ENCODE results near the gene ZNF460. TPM values are rescaled to one million over a fixed set of nuclear protein-coding genes. Genes with fewer than 3 reads are reported as not detected.
A peak's percentile ranks its signal among the peaks of the same experiment; 100 is the strongest.
"Not testable (repeated sequence)": the region's sequence is repeated elsewhere in the genome, so short reads cannot be mapped to it uniquely, and the experiment has no call there.

Gene ZNF460
- total and polyA plus RNA-seq, 2 experiments from 2014 or later: 5.9 to 77.4 TPM

DNA sequence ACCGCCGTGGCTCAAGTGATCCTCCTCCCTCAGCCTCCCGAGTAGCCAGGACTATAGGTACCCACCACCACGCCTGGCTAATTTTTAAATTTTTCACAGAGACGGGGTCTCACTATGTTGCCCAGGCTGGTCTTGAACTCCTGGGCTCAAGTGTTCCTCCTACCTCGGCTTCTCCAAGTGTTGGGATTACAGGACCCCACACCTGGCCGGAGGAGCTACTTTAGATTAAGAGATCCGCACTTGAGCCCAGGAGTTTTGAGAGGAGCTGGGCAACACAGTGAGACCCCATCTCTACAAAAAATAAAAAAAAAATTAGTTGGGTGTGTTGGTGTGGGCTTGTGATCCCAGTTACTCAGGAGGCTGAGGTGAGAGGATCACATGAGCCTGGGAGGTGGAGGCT is 9.0 kb upstream of the ZNF460 start:
- DNase-seq (ENCODE audit: low spot score): no peak
- Histone ChIP-seq H3K79me2 (no peaks in the 10 kb centered on the region), H3K36me3 (replicated peaks; ENCODE audit: insufficient read depth, low read depth) (no peaks in the 10 kb centered on the region), H3K27me3 (no peaks in the 10 kb centered on the region), H2AFZ (no peak overlapping the region), H3K9me3 (ENCODE audit: low read depth) (no peaks in the 10 kb centered on the region), H3K4me2 (no peak overlapping the region), H3K27ac (no peak overlapping the region), H3K4me3 (no peak overlapping the region), H3K9me2 (replicated peaks; ENCODE audit: insufficient read depth) (no peaks in the 10 kb centered on the region), H3K4me1 (ENCODE audit: insufficient read depth) (peaks cover 8% of the 10 kb centered on the region), H4K20me1 (ENCODE audit: insufficient read depth, poor library complexity, severe bottlenecking) (no peaks in the 10 kb centered on the region)
- TF ChIP-seq EZH2phosphoT487 (IDR thresholded peaks at IDR 0.05; ENCODE audit: low read depth, severe bottlenecking, unreplicated experiment) (no peak), CTCF (IDR thresholded peaks at IDR 0.05; ENCODE audit: poor library complexity) (no peak)
- 95% methylated on average over 8 of the region's 8 CpGs for WGBS (ENCODE audit: low lambda C conversion rate, missing lambda C conversion rate)

DNA sequence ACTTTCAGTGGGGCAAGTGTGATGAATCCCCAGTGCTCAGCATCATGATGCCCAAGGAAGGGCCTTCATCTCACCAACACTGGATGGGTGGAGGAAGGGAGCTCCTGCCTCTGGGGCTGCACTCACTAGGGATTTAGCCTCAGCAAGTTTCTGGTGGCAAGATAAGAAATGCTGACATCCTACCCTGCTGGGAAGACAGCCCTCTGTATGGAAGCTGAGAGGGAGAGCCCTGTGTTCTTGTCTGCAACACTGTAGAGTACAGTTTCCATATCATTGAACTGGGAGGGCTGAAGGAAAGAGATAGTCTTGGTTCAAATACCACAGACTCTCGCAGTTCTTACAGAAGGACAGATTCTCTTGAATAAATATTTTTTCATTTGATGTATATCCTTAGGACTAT is 7.3 kb upstream of the ZNF460 start:
- H3K9me3 ChIP-seq (ENCODE audit: low read depth): no peaks in the 10 kb centered on the region
- no peaks in the 10 kb centered on the region for H3K4me1 ChIP-seq (ENCODE audit: insufficient read depth)
- H3K27me3 ChIP-seq: no peaks in the 10 kb centered on the region
- no peak for TF ChIP-seq CTCF (IDR thresholded peaks at IDR 0.05; ENCODE audit: poor library complexity)
- TF ChIP-seq EZH2 (IDR thresholded peaks at IDR 0.05; ENCODE audit: borderline replicate concordance): no peak
- TF ChIP-seq EZH2phosphoT487 (IDR thresholded peaks at IDR 0.05; ENCODE audit: low read depth, severe bottlenecking, unreplicated experiment): no peak
- H3K4me3 ChIP-seq: no peak overlapping the region
- no peak overlapping the region for H3K27ac ChIP-seq
- H4K20me1 ChIP-seq (ENCODE audit: insufficient read depth, poor library complexity, severe bottlenecking): no peaks in the 10 kb centered on the region
- no peaks in the 10 kb centered on the region for H3K36me3 ChIP-seq (replicated peaks; ENCODE audit: insufficient read depth, low read depth)
- 93% methylated on average over 1 of the region's 1 CpG for WGBS (ENCODE audit: low lambda C conversion rate, missing lambda C conversion rate)
- no peak for DNase-seq (ENCODE audit: low spot score)
- no peak overlapping the region for H2AFZ ChIP-seq
- H3K9me2 ChIP-seq (replicated peaks; ENCODE audit: insufficient read depth): no peaks in the 10 kb centered on the region
- peaks cover under 1% of the 10 kb centered on the region for H3K79me2 ChIP-seq
- no peak overlapping the region for H3K4me2 ChIP-seq

DNA sequence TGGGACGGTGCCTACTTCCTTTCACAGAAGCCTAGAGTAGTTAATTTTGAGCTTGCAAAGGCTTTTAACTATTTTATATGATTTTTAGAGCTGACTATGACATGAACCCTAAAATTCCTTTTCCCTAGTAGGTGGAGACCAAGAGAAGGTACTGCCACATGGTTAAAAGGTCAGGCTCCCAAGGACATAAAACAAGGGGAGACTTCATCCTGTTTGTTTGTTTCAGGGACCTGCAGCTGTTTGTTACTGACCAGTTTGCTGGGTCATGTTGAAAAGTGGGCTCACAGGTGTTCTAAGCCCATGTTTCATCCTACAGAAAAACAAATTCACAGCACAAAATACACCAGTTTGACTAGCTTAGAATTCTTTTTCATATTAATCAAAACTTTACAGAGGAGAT is 3.9 kb upstream of the ZNF460 start:
- Histone ChIP-seq H4K20me1 (ENCODE audit: insufficient read depth, poor library complexity, severe bottlenecking) (no peaks in the 10 kb centered on the region), H3K27ac (no peak overlapping the region), H3K9me3 (ENCODE audit: low read depth) (no peaks in the 10 kb centered on the region), H3K4me3 (no peak overlapping the region), H3K9me2 (replicated peaks; ENCODE audit: insufficient read depth) (no peaks in the 10 kb centered on the region), H3K4me2 (no peak overlapping the region), H3K27me3 (no peaks in the 10 kb centered on the region), H3K4me1 (ENCODE audit: insufficient read depth) (peaks cover 7% of the 10 kb centered on the region), H3K79me2 (peaks cover 21% of the 10 kb centered on the region), H2AFZ (no peak overlapping the region), H3K36me3 (replicated peaks; ENCODE audit: insufficient read depth, low read depth) (no peaks in the 10 kb centered on the region)
- TF ChIP-seq CTCF (IDR thresholded peaks at IDR 0.05; ENCODE audit: poor library complexity) (no peak), EZH2 (IDR thresholded peaks at IDR 0.05; ENCODE audit: borderline replicate concordance) (no peak), EZH2phosphoT487 (IDR thresholded peaks at IDR 0.05; ENCODE audit: low read depth, severe bottlenecking, unreplicated experiment) (no peak)
- DNase-seq (ENCODE audit: low spot score): no peak
- 97% methylated on average over 1 of the region's 1 CpG for WGBS (ENCODE audit: low lambda C conversion rate, missing lambda C conversion rate)

DNA sequence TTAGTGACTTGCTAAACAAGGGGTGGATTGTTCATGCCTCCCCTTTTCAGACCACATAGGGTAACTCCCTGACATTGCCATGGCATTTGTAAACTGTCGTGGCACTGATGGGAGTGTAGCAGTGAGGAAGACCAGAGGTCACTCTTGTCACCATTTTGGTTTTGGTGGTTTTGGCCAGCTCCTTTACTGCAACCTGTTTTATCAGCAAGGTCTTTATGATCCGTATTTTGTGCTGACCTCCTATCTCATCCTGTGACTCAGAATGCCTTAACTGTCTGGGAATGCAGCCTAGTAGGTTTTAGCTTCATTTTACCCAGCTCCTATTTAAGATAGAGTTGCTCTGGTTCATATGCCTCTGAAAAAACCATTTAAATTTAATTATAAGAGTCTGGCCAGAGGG is 1.8 kb upstream of the ZNF460 start:
- H3K4me3 ChIP-seq; H3K36me3 ChIP-seq (replicated peaks; ENCODE audit: insufficient read depth, low read depth); DNase-seq (ENCODE audit: low spot score); H3K9me2 ChIP-seq (replicated peaks; ENCODE audit: insufficient read depth); H3K9me3 ChIP-seq (ENCODE audit: low read depth); H2AFZ ChIP-seq; H3K27me3 ChIP-seq: not testable (repeated sequence)
- H3K27ac ChIP-seq: peak overlapping the region; percentile 99
- 68% methylated on average over 2 of the region's 2 CpGs for WGBS (ENCODE audit: low lambda C conversion rate, missing lambda C conversion rate)
- H3K4me2 ChIP-seq: peak overlapping the region; percentile 76
- peaks cover 42% of the 10 kb centered on the region for H3K79me2 ChIP-seq
- H3K4me1 ChIP-seq (ENCODE audit: insufficient read depth): peaks cover 25% of the 10 kb centered on the region
- peaks cover 15% of the 10 kb centered on the region for H4K20me1 ChIP-seq (ENCODE audit: insufficient read depth, poor library complexity, severe bottlenecking)

Data from hepatocyte (in vitro differentiated cells).